PFSK-1 (cell line): ENCODE results near the gene ERC2.

Experiments
- FOXP2 ChIP-seq: optimal IDR thresholded peaks from 2 replicates; pipeline ENCODE3; 2011; ENCODE audit warnings: borderline replicate concordance, control low read depth, inconsistent platforms; ENCODE audit not compliant: insufficient read depth; ENCODE audit errors: extremely low read length, extremely low read depth
- POLR2AphosphoS5 ChIP-seq: IDR thresholded peaks from 2 replicates; pipeline ENCODE4 v1.6.1; 2012; ENCODE audit warnings: low read depth, mild to moderate bottlenecking, control low read depth, low read length, moderate library complexity
- SIN3A ChIP-seq: IDR thresholded peaks from 2 replicates; pipeline ENCODE4 v1.6.1; 2012; ENCODE audit warnings: mild to moderate bottlenecking, low read length, moderate library complexity, borderline replicate concordance; ENCODE audit not compliant: insufficient read depth
- TAF1 ChIP-seq: IDR thresholded peaks from 2 replicates; pipeline ENCODE4 v1.6.1; 2012; ENCODE audit warnings: low read length, control low read depth, borderline replicate concordance; ENCODE audit not compliant: insufficient read depth
- TF ChIP-seq, protein P1 (sequence below), 2 experiments: IDR thresholded peaks; 2 replicates each; pipeline versions ENCODE4 v1.6.1 to v1.8.0; 2011 to 2012; ENCODE audit warnings: low read depth in 2 of 2, low read length in 2 of 2, control low read depth in 1 of 2, inconsistent platforms in 1 of 2, mild to moderate bottlenecking in 1 of 2, moderate library complexity in 1 of 2; ENCODE audit not compliant: insufficient read depth in 1 of 2

DNA sequence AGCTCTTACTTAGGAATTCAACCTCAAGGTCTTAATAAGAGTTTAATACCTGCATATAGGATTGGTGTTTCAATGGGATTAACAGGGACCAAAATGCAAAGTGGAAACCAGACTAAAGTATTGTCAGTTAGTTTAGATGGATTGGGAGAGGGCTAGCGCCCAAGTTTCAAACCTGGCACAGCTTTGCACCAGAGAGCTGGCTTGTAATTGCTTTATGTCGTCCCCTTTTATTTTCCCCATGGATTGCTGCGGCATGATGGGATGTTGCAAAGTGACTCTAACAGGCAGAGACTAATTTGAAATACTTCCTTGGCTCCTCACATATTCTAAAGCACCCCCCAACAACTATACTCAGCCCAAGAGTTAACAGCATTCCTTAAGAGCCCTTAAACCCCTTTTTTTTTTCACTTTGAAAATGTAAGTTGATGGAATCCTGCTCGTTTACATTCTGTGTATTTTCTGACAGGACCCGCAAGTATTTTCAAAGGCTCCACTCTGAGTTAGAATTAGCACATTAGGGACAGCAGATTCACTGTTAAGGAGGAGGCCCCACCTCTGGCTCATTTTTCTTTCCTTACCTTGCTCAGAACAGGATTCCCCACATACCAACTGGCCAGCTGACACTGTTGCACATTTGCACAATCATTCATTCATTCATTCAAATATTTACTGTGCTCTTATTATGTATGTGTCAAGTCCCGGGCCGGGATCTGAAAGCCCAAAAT lies 214.2 kb downstream of the ERC2 start:
- TF ChIP-seq POLR2AphosphoS5 (no peak), SIN3A (no peak), TAF1 (no peak), FOXP2 (no peak)
- TF ChIP-seq, protein P1, sequence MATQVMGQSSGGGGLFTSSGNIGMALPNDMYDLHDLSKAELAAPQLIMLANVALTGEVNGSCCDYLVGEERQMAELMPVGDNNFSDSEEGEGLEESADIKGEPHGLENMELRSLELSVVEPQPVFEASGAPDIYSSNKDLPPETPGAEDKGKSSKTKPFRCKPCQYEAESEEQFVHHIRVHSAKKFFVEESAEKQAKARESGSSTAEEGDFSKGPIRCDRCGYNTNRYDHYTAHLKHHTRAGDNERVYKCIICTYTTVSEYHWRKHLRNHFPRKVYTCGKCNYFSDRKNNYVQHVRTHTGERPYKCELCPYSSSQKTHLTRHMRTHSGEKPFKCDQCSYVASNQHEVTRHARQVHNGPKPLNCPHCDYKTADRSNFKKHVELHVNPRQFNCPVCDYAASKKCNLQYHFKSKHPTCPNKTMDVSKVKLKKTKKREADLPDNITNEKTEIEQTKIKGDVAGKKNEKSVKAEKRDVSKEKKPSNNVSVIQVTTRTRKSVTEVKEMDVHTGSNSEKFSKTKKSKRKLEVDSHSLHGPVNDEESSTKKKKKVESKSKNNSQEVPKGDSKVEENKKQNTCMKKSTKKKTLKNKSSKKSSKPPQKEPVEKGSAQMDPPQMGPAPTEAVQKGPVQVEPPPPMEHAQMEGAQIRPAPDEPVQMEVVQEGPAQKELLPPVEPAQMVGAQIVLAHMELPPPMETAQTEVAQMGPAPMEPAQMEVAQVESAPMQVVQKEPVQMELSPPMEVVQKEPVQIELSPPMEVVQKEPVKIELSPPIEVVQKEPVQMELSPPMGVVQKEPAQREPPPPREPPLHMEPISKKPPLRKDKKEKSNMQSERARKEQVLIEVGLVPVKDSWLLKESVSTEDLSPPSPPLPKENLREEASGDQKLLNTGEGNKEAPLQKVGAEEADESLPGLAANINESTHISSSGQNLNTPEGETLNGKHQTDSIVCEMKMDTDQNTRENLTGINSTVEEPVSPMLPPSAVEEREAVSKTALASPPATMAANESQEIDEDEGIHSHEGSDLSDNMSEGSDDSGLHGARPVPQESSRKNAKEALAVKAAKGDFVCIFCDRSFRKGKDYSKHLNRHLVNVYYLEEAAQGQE (IDR thresholded peaks at IDR 0.05; ENCODE audit: insufficient read depth in 1 of 2, low read depth in 2 of 2, low read length in 2 of 2) = no peak
